ENCODE results near the gene IGFBP2.

GRCh38 chr2:216700088-216700567 lies 66.9 kb downstream of the IGFBP2 start:
- TF ChIP-seq CTCF (IDR thresholded peaks at IDR 0.05) (no peak), POLR2A (IDR thresholded peaks at IDR 0.05) (no peak)

All from uterus (tissue), 2 donors.